Tibial nerve (tissue), 4 donors: Measurements from ENCODE around the gene APEH. TPM values are rescaled to one million over a fixed set of nuclear protein-coding genes. Genes with fewer than 3 reads are reported as not detected.

Experiments
- DNase-seq, 2 donors: peaks; one replicate each; pipeline ENCODE4 v3.0.0-alpha.2; 2019; ENCODE audit warnings: low spot score in 2 of 2
- H3K27ac ChIP-seq, 4 donors: fragments of 200-600 bp; sonication (generic) in 3 of 4; one replicate each; pipeline ENCODE4 v1.5.1; 2017 to 2019; ENCODE audit warnings: mild to moderate bottlenecking in 1 of 4
- H3K27me3 ChIP-seq, 2 donors: fragments of 200-600 bp; sonication (generic) in 1 of 2; one replicate each; pipeline versions ENCODE4 v1.5.1 to v1.6.0; 2017 to 2019
- H3K36me3 ChIP-seq, 3 donors: fragments of 200-600 bp; sonication (generic); one replicate each; pipeline ENCODE4 v1.5.1; 2018 to 2019
- H3K4me1 ChIP-seq, 4 donors: fragments of 200-600 bp; sonication (generic) in 3 of 4; one replicate each; pipeline ENCODE4 v1.5.1; 2017 to 2019
- H3K4me3 ChIP-seq, 4 donors: fragments of 200-600 bp; sonication (generic) in 3 of 4; one replicate each; pipeline ENCODE4 v1.5.1; 2017 to 2019; ENCODE audit warnings: mild to moderate bottlenecking in 1 of 4, moderate library complexity in 1 of 4
- H3K9me3 ChIP-seq, 4 donors: fragments of 200-600 bp; sonication (generic) in 3 of 4; one replicate each; pipeline ENCODE4 v1.5.1; 2017 to 2019
- EP300 ChIP-seq, 2 donors: sonication (generic); formaldehyde crosslinking; IDR thresholded peaks; one replicate each; pipeline ENCODE4 v1.6.1; 2017; ENCODE audit warnings: antibody characterized with exemption in 2 of 2, mild to moderate bottlenecking in 1 of 2
- POLR2A ChIP-seq, 2 donors: fragments of 450-650 bp; IDR thresholded peaks; one replicate each; pipeline ENCODE4 v1.6.1; 2017; ENCODE audit warnings: antibody characterized with exemption in 2 of 2, mild to moderate bottlenecking in 2 of 2, moderate library complexity in 2 of 2
- WGBS, 2 donors: methylation state at CpG; one replicate each; pipeline ENCODE4 v1.1.5; 2018; 5-methylcytosine and 5-hydroxymethylcytosine counted together
- small RNA-seq: library from RNA; depleted of rRNA; stranded (forward); fragments of <200 nt; gene quantifications from one replicate; pipeline ENCODE3, GENCODE V24; 2016
- total RNA-seq, 4 donors: library from RNA; depleted of rRNA; stranded (reverse); fragments of >200 nt; gene quantifications; one replicate each; pipeline ENCODE4 v1.1.0, GENCODE V29; 2016
- TF ChIP-seq, protein P1 (sequence below), 5 experiments: fragments of 200-600 bp in 3 of 5; fragments of 450-650 bp in 2 of 5; sonication (generic) in 3 of 5; IDR thresholded peaks; one replicate each; pipeline ENCODE4 v1.5.1; 2016 to 2019; ENCODE audit warnings: antibody characterized with exemption in 5 of 5, mild to moderate bottlenecking in 3 of 5, moderate library complexity in 2 of 5

The APEH gene
- total RNA-seq, 4 donors from 2014 or later = 64.0 to 77.7 (median 65.8) TPM

DNA sequence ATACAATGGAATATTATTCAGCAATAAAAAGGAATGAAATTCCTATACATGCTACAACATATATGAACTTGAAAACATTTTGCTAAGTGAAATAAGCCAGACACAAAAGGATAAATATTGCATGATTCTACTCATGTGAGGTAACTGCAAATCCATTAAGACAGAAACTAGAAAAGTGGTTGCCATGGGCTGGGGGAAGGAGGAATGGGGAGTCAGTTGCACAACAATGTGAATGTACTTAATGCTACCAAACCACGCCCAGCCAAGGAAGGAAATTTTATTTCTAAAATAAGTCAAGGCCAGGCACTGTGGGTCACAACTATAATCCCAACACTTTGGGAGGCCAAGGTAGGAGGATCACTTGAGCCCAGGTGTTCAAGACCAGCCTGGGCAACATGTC, 59.4 kb downstream of the APEH start:
- H3K4me1 ChIP-seq = peaks cover 0 to 15% (median 0%) of the 10 kb centered on the region in 4 donors
- no peak overlapping the region for H3K27ac ChIP-seq
- no peak overlapping the region for H3K4me3 ChIP-seq
- no peaks in the 10 kb centered on the region for H3K9me3 ChIP-seq
- no peak for DNase-seq
- 95 to 97% methylated on average over 1 of the region's 1 CpG for WGBS, 2 donors
- peaks cover 0 to 84% (median 17%) of the 10 kb centered on the region in 3 donors for H3K36me3 ChIP-seq
- H3K27me3 ChIP-seq = no peaks in the 10 kb centered on the region
- TF ChIP-seq, protein P1, sequence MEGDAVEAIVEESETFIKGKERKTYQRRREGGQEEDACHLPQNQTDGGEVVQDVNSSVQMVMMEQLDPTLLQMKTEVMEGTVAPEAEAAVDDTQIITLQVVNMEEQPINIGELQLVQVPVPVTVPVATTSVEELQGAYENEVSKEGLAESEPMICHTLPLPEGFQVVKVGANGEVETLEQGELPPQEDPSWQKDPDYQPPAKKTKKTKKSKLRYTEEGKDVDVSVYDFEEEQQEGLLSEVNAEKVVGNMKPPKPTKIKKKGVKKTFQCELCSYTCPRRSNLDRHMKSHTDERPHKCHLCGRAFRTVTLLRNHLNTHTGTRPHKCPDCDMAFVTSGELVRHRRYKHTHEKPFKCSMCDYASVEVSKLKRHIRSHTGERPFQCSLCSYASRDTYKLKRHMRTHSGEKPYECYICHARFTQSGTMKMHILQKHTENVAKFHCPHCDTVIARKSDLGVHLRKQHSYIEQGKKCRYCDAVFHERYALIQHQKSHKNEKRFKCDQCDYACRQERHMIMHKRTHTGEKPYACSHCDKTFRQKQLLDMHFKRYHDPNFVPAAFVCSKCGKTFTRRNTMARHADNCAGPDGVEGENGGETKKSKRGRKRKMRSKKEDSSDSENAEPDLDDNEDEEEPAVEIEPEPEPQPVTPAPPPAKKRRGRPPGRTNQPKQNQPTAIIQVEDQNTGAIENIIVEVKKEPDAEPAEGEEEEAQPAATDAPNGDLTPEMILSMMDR (IDR thresholded peaks at IDR 0.05) = no peak
- TF ChIP-seq POLR2A (IDR thresholded peaks at IDR 0.05) (no peak), EP300 (IDR thresholded peaks at IDR 0.05) (no peak)

Small RNA genes lying within 50 kb of the gene (small RNA-seq; reads per million reads assigned to genes)
- gene AMIGO3 = not detected

Other genes with a start within 250 kb of the APEH start
- 10 to 100 TPM in 1 of 4 donors, 1 to 10 TPM in 2, not detected in 1; 2.1 to 14.7 (median 7.7) TPM for gene NICN1, start 245.0 kb upstream of the APEH start, total RNA-seq
- gene DAG1, start 204.1 kb upstream of the APEH start, total RNA-seq = 100 to 1,000 TPM; 113 to 142 (median 126) TPM
- 1 to 10 TPM in 2 of 4 donors, under 1 TPM in 2; 0.44 to 1.8 (median 0.92) TPM for gene BSN, start 119.9 kb upstream of the APEH start, total RNA-seq
- 10 to 100 TPM; 11.7 to 23.7 (median 17.0) TPM for gene MST1, start 15.1 kb downstream of the APEH start, total RNA-seq
- gene RNF123, start 15.2 kb downstream of the APEH start, total RNA-seq = 10 to 100 TPM; 32.9 to 64.7 (median 39.1) TPM
- gene AMIGO3, start 45.3 kb downstream of the APEH start, total RNA-seq = 1 to 10 TPM in 2 of 4 donors, not detected in 2; 2.1 to 4.2 TPM
- gene GMPPB, start 49.6 kb downstream of the APEH start, total RNA-seq = 10 to 100 TPM; 17.3 to 31.4 (median 25.3) TPM
- gene IP6K1, start 112.2 kb downstream of the APEH start, total RNA-seq = 10 to 100 TPM; 43.2 to 77.5 (median 50.7) TPM
- 1 to 10 TPM in 2 of 4 donors, not detected in 2; 1.3 to 1.4 TPM for gene CDHR4, start 125.5 kb downstream of the APEH start, total RNA-seq
- gene INKA1, start 128.9 kb downstream of the APEH start, total RNA-seq = 10 to 100 TPM in 1 of 4 donors, 1 to 10 TPM in 2, under 1 TPM in 1; 0.60 to 10.3 (median 8.0) TPM
- gene UBA7, start 139.6 kb downstream of the APEH start, total RNA-seq = 10 to 100 TPM; 47.9 to 68.4 (median 66.9) TPM
- gene TRAIP, start 182.2 kb downstream of the APEH start, total RNA-seq = 10 to 100 TPM in 1 of 4 donors, 1 to 10 TPM in 3; 1.5 to 12.2 (median 2.8) TPM
- not detected for gene CAMKV, start 195.6 kb downstream of the APEH start, total RNA-seq
- 1 to 10 TPM; 1.0 to 2.8 (median 2.3) TPM for gene MST1R, start 229.5 kb downstream of the APEH start, total RNA-seq